ENCODE data around the gene LDLR. TPM values are rescaled to one million over a fixed set of nuclear protein-coding genes. Genes with fewer than 3 reads are reported as not detected.

LDLR gene
- total and polyA plus RNA-seq, 2 donors (not counting 3 experiments of a cell fraction or from before 2014, with no cell fraction given): 142 to 174 TPM

DNA sequence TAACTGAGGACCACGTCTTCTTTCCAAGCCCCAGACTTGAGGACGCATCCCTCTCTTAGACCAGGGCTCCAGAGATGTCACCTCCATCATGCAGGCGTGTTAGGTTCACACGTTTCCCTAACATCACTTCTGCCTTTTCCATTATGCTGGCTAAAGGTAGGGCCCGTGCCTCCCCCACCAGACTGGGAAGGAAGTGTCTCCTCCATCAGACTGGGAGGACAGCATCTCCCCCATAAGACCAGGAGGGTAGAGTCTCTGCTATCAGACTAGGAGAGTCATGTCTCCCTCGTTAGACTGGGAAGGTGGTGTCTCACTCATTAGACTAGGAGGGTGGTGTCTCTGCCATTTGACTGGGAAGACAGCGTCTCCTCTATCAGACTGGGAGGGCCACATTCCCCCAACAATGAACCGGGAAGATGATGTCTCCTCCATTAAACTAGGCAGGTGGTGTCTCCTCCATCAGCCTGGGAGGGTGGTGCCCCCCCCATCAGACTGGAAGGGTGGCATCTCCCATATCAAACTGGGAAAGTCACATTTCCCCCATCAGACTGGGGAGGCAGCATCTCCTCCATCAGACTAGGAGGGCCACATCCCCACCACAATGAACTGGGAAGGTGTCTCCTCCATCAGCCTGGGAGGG, 84.4 kb downstream of the LDLR start:
- no peaks in the 10 kb centered on the region for H3K79me2 ChIP-seq (ENCODE audit: control insufficient read depth, insufficient read depth, low read length)
- no TSS peak for BruUV-seq (replicated peaks)
- H2AFZ ChIP-seq (ENCODE audit: low read depth, low read length): no peak overlapping the region
- dilution Hi-C loops (cut with MboI; ENCODE audit: extremely low pct_ligation_motif_present, low sequenced_read_pairs) (no loop called here), intact Hi-C loops (cut with micrococcal nuclease) (no loop called here)
- ChIA-PET POLR2A (no interaction called here), CTCF (no interaction called here)
- H4K20me1 ChIP-seq (replicated peaks; ENCODE audit: control insufficient read depth, extremely low read depth, insufficient read depth, low read length): no peaks in the 10 kb centered on the region
- H3K27me3 ChIP-seq (ENCODE audit: control insufficient read depth in 2 of 2, insufficient read depth in 2 of 2, low read length in 2 of 2): no peaks in the 10 kb centered on the region
- FAIRE-seq (no peak), DNase-seq (ENCODE audit: low read depth, low spot score) (no peak)
- no peak overlapping the region for H3K4me2 ChIP-seq (ENCODE audit: insufficient read depth, low read length)
- H3K4me3 ChIP-seq (replicated peaks in 1 of 3; ENCODE audit: insufficient read depth in 1 of 3, low read depth in 1 of 3, low read length in 3 of 3): no peak overlapping the region
- no peaks in the 10 kb centered on the region for H3K9me1 ChIP-seq (replicated peaks; ENCODE audit: control insufficient read depth, extremely low read depth, insufficient read depth, low read length)
- TF ChIP-seq FOS (IDR thresholded peaks at IDR 0.05; ENCODE audit: borderline replicate concordance, insufficient read depth, low read length) (no peak), EZH2 (IDR thresholded peaks at IDR 0.05; ENCODE audit: borderline replicate concordance, low read depth, low read length, severe bottlenecking) (no peak), POLR2A (IDR thresholded peaks at IDR 0.05; ENCODE audit: low read depth, low read length) (no peak), JUN (IDR thresholded peaks at IDR 0.05; ENCODE audit: borderline replicate concordance, insufficient read depth, insufficient read length, low read depth) (no peak), POLR2AphosphoS5 (IDR thresholded peaks at IDR 0.05; ENCODE audit: insufficient read depth, low read depth, low read length) (no peak), GATA2 (IDR thresholded peaks at IDR 0.05; ENCODE audit: insufficient read depth, insufficient read length, low read depth, low read length) (no peak), MYC (IDR thresholded peaks at IDR 0.05; ENCODE audit: low read depth, low read length) (no peak)
- TF ChIP-seq, protein P1, sequence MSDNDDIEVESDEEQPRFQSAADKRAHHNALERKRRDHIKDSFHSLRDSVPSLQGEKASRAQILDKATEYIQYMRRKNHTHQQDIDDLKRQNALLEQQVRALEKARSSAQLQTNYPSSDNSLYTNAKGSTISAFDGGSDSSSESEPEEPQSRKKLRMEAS (IDR thresholded peaks at IDR 0.05; ENCODE audit: insufficient read depth, insufficient read length): no peak
- TF ChIP-seq, protein P2, sequence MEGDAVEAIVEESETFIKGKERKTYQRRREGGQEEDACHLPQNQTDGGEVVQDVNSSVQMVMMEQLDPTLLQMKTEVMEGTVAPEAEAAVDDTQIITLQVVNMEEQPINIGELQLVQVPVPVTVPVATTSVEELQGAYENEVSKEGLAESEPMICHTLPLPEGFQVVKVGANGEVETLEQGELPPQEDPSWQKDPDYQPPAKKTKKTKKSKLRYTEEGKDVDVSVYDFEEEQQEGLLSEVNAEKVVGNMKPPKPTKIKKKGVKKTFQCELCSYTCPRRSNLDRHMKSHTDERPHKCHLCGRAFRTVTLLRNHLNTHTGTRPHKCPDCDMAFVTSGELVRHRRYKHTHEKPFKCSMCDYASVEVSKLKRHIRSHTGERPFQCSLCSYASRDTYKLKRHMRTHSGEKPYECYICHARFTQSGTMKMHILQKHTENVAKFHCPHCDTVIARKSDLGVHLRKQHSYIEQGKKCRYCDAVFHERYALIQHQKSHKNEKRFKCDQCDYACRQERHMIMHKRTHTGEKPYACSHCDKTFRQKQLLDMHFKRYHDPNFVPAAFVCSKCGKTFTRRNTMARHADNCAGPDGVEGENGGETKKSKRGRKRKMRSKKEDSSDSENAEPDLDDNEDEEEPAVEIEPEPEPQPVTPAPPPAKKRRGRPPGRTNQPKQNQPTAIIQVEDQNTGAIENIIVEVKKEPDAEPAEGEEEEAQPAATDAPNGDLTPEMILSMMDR (IDR thresholded peaks at IDR 0.05; ENCODE audit: extremely low read depth in 1 of 2, insufficient read depth in 1 of 2, low read depth in 1 of 2, low read length in 2 of 2): no peak
- H3K36me3 ChIP-seq (ENCODE audit: control insufficient read depth in 2 of 2, extremely low read depth in 1 of 2, insufficient read depth in 2 of 2, low read length in 2 of 2): peaks cover 16 to 42% of the 10 kb centered on the region in 2 experiments
- H3K9me3 ChIP-seq (replicated peaks; ENCODE audit: control insufficient read depth, insufficient read depth, low read length): no peaks in the 10 kb centered on the region
- H3K9ac ChIP-seq (replicated peaks; ENCODE audit: extremely low read depth, insufficient read depth, low read length): no peak overlapping the region
- H3K27ac ChIP-seq (ENCODE audit: insufficient read depth, low read depth, low read length): no peak overlapping the region
- peaks cover 10% of the 10 kb centered on the region for H3K4me1 ChIP-seq (ENCODE audit: control insufficient read depth, extremely low read depth, insufficient read depth, low read length)

Measured in endothelial cell of umbilical vein (primary cell).